HCT116 (cell line): Measurements from ENCODE around the gene MAML3. TPM values are rescaled to one million over a fixed set of nuclear protein-coding genes. Genes with fewer than 3 reads are reported as not detected.

Source experiments
- ATAC-seq: fragments of 200-7000 bp; cut with Tn5 transposase; 2 replicates; pipeline ENCODE4 v1.9.1; 2020; ENCODE audit warnings: mild to moderate bottlenecking, moderate library complexity
- BruUV-seq: library from RNA; stranded (reverse); fragments of 400-500 nt; replicated peaks from 2 replicates; lab custom pipeline; 2021; lab: Mats Ljungman, UMichigan
- CTCF ChIA-PET: fragments of 300-600 bp; sonication (Branson Sonifier 250); formaldehyde crosslinking; loops from one replicate; lab custom pipeline; 2021; ENCODE audit warnings: antibody characterized with exemption; lab: Charles Lee
- POLR2A ChIA-PET: fragments of 300-600, 350-600 bp; sonication (Branson Sonifier 250); formaldehyde crosslinking; loops from one replicate; lab custom pipeline; 2021; ENCODE audit warnings: antibody characterized with exemption; lab: Charles Lee
- RAD21 ChIA-PET, 2 experiments: fragments of 300-600 bp; sonication (Branson Sonifier 250); formaldehyde crosslinking; loops; one replicate each; lab custom pipeline; 2023; ENCODE audit warnings: low total read pairs in 2 of 2; ENCODE audit not compliant: uncharacterized antibody in 2 of 2, unreplicated experiment in 2 of 2, low non-redundant PET in 1 of 2; lab: Charles Lee
- DNase-seq: peaks from one replicate; pipeline ENCODE4 v3.0.0-alpha.2; 2010; ENCODE audit warnings: low read depth, low spot score
- H2AFZ ChIP-seq: fragments of 200-600 bp; shearing (Covaris generic), sonication (generic); 2 replicates; pipeline ENCODE4 v1.6.1; 2017; ENCODE audit warnings: low read depth, mixed run types, mixed read lengths, antibody characterized with exemption, low read length; ENCODE audit not compliant: poor library complexity, severe bottlenecking
- H3K27ac ChIP-seq: 2 replicates; pipeline ENCODE4 v1.5.1; 2012; ENCODE audit warnings: low read depth, low read length
- H3K27me3 ChIP-seq: fragments of 200-600 bp; sonication (generic); 2 replicates; pipeline ENCODE4 v1.6.1; 2016; ENCODE audit warnings: mixed run types, low read length, mixed read lengths; ENCODE audit not compliant: insufficient read depth
- H3K36me3 ChIP-seq, 2 experiments: fragments of 200-500 bp in 1 of 2; fragments of 200-600 bp in 1 of 2; sonication (Bioruptor generic) in 1 of 2; sonication (generic) in 1 of 2; 2 replicates each; pipeline versions ENCODE4 v1.5.1 to v1.6.1; 2014 to 2016; ENCODE audit warnings: low read length in 2 of 2, inconsistent platforms in 1 of 2, mixed read lengths in 1 of 2, mixed run types in 1 of 2; ENCODE audit not compliant: insufficient read depth in 2 of 2, control insufficient read depth in 1 of 2
- H3K4me1 ChIP-seq, 2 experiments: fragments of 200-600 bp in 1 of 2; sonication (generic) in 1 of 2; 2 replicates each; pipeline versions ENCODE4 v1.5.1 to v1.6.1; 2012 to 2017; ENCODE audit warnings: low read length in 2 of 2, inconsistent platforms in 1 of 2, mild to moderate bottlenecking in 1 of 2, mixed read lengths in 1 of 2, mixed run types in 1 of 2, moderate library complexity in 1 of 2; ENCODE audit not compliant: insufficient read depth in 2 of 2, control insufficient read depth in 1 of 2
- H3K4me2 ChIP-seq: fragments of 200-600 bp; sonication (generic); 2 replicates; pipeline ENCODE4 v1.6.1; 2017; ENCODE audit warnings: mixed run types, low read length, mixed read lengths
- H3K4me3 ChIP-seq, 2 experiments: fragments of 200-600 bp in 1 of 2; sonication (generic) in 1 of 2; replicated peaks in 1 of 2; 2 replicates each; pipeline ENCODE4 v1.5.1; 2011 to 2016; ENCODE audit warnings: low read length in 2 of 2, control low read depth in 1 of 2, low read depth in 1 of 2, mild to moderate bottlenecking in 1 of 2, mixed read lengths in 1 of 2, mixed run types in 1 of 2
- H3K79me2 ChIP-seq: fragments of 200-600 bp; sonication (generic); 2 replicates; pipeline ENCODE4 v1.6.1; 2017; ENCODE audit warnings: mild to moderate bottlenecking, mixed run types, low read length, moderate library complexity, mixed read lengths; ENCODE audit not compliant: insufficient read depth
- H3K9ac ChIP-seq: fragments of 200-600 bp; sonication (generic); 2 replicates; pipeline ENCODE4 v1.6.1; 2016; ENCODE audit warnings: low read length, mixed read lengths
- H3K9me2 ChIP-seq: fragments of 200-600 bp; sonication (generic), shearing (Covaris generic); 2 replicates; pipeline ENCODE4 v1.6.1; 2017; ENCODE audit warnings: mixed run types, mild to moderate bottlenecking, moderate library complexity; ENCODE audit not compliant: insufficient read depth
- H3K9me3 ChIP-seq, 2 experiments: fragments of 200-500 bp in 1 of 2; fragments of 200-600 bp in 1 of 2; sonication (Bioruptor generic) in 1 of 2; sonication (generic) in 1 of 2; 2 replicates each; pipeline ENCODE4 v1.6.1; 2014 to 2017; ENCODE audit warnings: low read length in 2 of 2, mixed read lengths in 2 of 2, inconsistent platforms in 1 of 2, low read depth in 1 of 2, mild to moderate bottlenecking in 1 of 2, mixed run types in 1 of 2, moderate library complexity in 1 of 2; ENCODE audit not compliant: control insufficient read depth in 1 of 2, insufficient read depth in 1 of 2
- H4K20me1 ChIP-seq: fragments of 200-600 bp; sonication (generic), shearing (Covaris generic); 2 replicates; pipeline ENCODE4 v1.6.1; 2017; ENCODE audit warnings: mixed run types, mild to moderate bottlenecking, moderate library complexity; ENCODE audit not compliant: insufficient read depth
- CBX3 ChIP-seq: IDR thresholded peaks from 2 replicates; pipeline ENCODE4 v1.6.1; 2012; ENCODE audit warnings: low read depth
- CEBPB ChIP-seq: IDR thresholded peaks from 2 replicates; pipeline ENCODE4 v1.6.1; 2012; ENCODE audit warnings: low read depth
- EGR1 ChIP-seq: IDR thresholded peaks from 2 replicates; pipeline ENCODE4 v1.6.1; 2012; ENCODE audit warnings: low read depth
- ELF1 ChIP-seq: IDR thresholded peaks from 2 replicates; pipeline ENCODE4 v1.6.1; 2012; ENCODE audit warnings: low read depth, borderline replicate concordance
- EZH2 ChIP-seq: fragments of 200-600 bp; sonication (generic); IDR thresholded peaks from 2 replicates; pipeline ENCODE4 v1.6.1; 2017; ENCODE audit warnings: antibody characterized with exemption, mixed run types
- FOSL1 ChIP-seq: IDR thresholded peaks from 2 replicates; pipeline ENCODE4 v1.6.1; 2012; ENCODE audit warnings: low read depth
- JUND ChIP-seq: IDR thresholded peaks from 2 replicates; pipeline ENCODE4 v1.6.1; 2012
- POLR2A ChIP-seq: IDR thresholded peaks from 2 replicates; pipeline ENCODE4 v1.7.0; 2011; ENCODE audit warnings: borderline replicate concordance; ENCODE audit not compliant: insufficient read depth, insufficient read length; ENCODE audit errors: extremely low read depth
- SIN3A ChIP-seq: IDR thresholded peaks from 2 replicates; pipeline ENCODE4 v1.6.1; 2012; ENCODE audit warnings: low read depth
- SP1 ChIP-seq: IDR thresholded peaks from 2 replicates; pipeline ENCODE4 v1.6.1; 2012; ENCODE audit warnings: low read depth
- TCF7L2 ChIP-seq: IDR thresholded peaks from 2 replicates; pipeline ENCODE4 v1.7.0; 2011; ENCODE audit warnings: borderline replicate concordance, inconsistent platforms; ENCODE audit not compliant: insufficient read depth, insufficient read length; ENCODE audit errors: extremely low read depth
- YY1 ChIP-seq: IDR thresholded peaks from 2 replicates; pipeline ENCODE4 v1.6.1; 2011; ENCODE audit warnings: low read length, low read depth, moderate library complexity, mild to moderate bottlenecking; ENCODE audit not compliant: insufficient replicate concordance; ENCODE audit errors: extremely low read depth
- ZNF274 ChIP-seq: fragments of 200-500 bp; sonication (Bioruptor generic); IDR thresholded peaks from 2 replicates; pipeline ENCODE4 v1.6.1; 2014; ENCODE audit warnings: mild to moderate bottlenecking, low read depth, low read length, inconsistent platforms
- intact Hi-C: fragments of 100-400 bp; cut with micrococcal nuclease; formaldehyde crosslinking; loops from 2 replicates; pipeline ENCODE4 v1.10.0; 2022
- total RNA-seq: library from RNA; stranded (reverse); gene quantifications from one replicate; pipeline ENCODE4 v1.2.1, GENCODE V29; 2021; ENCODE audit not compliant: unreplicated experiment
- TF ChIP-seq, protein P1 (sequence below): IDR thresholded peaks from 2 replicates; pipeline ENCODE4 v1.6.1; 2012; ENCODE audit warnings: low read depth
- TF ChIP-seq, protein P2 (sequence below): IDR thresholded peaks from 2 replicates; pipeline ENCODE4 v1.6.1; 2012

MAML3 gene
- total RNA-seq, 1 experiment from 2014 or later = 3.1 TPM

DNA sequence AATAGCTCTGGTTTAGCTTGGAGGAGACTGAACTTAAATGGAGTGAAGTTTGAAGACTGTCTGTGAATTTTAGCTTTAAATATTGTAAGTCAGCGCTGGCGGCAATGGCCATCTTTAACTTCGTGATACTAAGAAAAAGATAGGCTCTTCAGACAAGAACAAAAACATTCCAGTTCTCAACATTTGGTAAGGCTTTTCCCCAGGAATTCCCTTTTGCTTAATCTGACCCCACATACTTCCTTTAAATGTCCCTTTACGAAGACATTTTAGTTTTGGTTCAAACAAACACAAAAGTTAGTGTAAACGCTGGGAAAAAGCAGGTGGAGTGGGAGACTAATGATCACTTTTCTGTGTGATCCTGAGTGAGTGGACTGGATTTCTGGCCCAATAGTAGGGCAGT, 106.2 kb downstream of the MAML3 start (continued):
- TF ChIP-seq TCF7L2 = no peak
- TF ChIP-seq YY1 = no peak
- no peak for TF ChIP-seq SP1

DNA sequence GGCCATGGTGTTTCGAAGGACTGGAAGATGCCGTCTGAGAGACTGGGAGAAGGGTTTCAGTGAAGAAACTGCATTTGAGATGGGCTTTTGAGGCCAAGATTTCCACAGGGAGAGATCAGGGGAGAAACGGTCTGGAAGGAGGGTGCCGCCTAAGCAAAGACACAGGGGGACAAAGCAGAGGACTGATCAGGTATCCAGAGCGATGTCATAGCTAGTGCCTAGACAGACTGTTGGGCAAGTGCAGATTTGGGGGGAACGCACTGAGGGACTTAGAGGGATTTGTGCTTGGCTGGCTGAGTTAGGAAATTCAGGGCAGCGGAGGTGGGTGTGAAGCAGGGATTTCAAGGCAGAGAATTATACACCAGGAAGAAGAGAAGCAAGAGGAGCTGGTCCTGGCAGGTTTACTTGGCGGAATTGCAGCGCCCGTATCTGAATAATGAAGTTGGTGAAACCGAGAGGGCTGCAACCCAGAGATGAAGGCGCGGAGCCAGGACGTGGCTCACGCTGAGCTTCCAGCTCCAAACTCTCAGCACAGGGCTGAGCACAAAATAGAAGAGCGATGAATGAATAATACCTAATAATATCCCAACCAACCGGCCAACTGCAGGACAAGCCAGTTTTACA, 106.9 kb downstream of the MAML3 start:
- Histone ChIP-seq H3K9me3 (no peaks in the 10 kb centered on the region), H3K4me3 (no peak overlapping the region), H3K9ac (no peak overlapping the region), H3K27ac (no peak overlapping the region), H3K4me1 (peaks cover 0 to 6% of the 10 kb centered on the region in 2 experiments; a peak in 1 of 4 replicates), H3K9me2 (no peaks in the 10 kb centered on the region), H3K79me2 (no peaks in the 10 kb centered on the region), H3K4me2 (no peak overlapping the region), H2AFZ (no peak overlapping the region), H3K36me3 (no peaks in the 10 kb centered on the region), H4K20me1 (no peaks in the 10 kb centered on the region), H3K27me3 (peaks cover 8% of the 10 kb centered on the region; the same call in 1 of the 2 replicates)
- ChIA-PET RAD21 (no interaction called here), CTCF (interaction anchor here (2.2 kb wide), 1 partner anchor 390 kb away, joined by 5 read pairs; no protein-coding TSS in a partner anchor), POLR2A (interaction anchor here (1.2 kb wide), 1 partner anchor 283 kb away, joined by 3 read pairs; no protein-coding TSS in a partner anchor)
- ATAC-seq (no peak), DNase-seq (no peak)
- intact Hi-C loops = loop anchor here (5.0 kb wide), 1 partner anchor 390 kb away; no protein-coding TSS in a partner anchor
- TF ChIP-seq CBX3 (no peak), SP1 (no peak), EGR1 (no peak), CEBPB (no peak), ZNF274 (no peak), POLR2A (no peak), EZH2 (no peak), FOSL1 (no peak), JUND (no peak), ELF1 (no peak), SIN3A (no peak)
- TF ChIP-seq, protein P1, sequence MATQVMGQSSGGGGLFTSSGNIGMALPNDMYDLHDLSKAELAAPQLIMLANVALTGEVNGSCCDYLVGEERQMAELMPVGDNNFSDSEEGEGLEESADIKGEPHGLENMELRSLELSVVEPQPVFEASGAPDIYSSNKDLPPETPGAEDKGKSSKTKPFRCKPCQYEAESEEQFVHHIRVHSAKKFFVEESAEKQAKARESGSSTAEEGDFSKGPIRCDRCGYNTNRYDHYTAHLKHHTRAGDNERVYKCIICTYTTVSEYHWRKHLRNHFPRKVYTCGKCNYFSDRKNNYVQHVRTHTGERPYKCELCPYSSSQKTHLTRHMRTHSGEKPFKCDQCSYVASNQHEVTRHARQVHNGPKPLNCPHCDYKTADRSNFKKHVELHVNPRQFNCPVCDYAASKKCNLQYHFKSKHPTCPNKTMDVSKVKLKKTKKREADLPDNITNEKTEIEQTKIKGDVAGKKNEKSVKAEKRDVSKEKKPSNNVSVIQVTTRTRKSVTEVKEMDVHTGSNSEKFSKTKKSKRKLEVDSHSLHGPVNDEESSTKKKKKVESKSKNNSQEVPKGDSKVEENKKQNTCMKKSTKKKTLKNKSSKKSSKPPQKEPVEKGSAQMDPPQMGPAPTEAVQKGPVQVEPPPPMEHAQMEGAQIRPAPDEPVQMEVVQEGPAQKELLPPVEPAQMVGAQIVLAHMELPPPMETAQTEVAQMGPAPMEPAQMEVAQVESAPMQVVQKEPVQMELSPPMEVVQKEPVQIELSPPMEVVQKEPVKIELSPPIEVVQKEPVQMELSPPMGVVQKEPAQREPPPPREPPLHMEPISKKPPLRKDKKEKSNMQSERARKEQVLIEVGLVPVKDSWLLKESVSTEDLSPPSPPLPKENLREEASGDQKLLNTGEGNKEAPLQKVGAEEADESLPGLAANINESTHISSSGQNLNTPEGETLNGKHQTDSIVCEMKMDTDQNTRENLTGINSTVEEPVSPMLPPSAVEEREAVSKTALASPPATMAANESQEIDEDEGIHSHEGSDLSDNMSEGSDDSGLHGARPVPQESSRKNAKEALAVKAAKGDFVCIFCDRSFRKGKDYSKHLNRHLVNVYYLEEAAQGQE = no peak
- TF ChIP-seq, protein P2, sequence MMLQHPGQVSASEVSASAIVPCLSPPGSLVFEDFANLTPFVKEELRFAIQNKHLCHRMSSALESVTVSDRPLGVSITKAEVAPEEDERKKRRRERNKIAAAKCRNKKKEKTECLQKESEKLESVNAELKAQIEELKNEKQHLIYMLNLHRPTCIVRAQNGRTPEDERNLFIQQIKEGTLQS = no peak
- no TSS peak for BruUV-seq
